ENCODE data around the gene WNK3. TPM values are rescaled to one million over a fixed set of nuclear protein-coding genes. Genes with fewer than 3 reads are reported as not detected.

The WNK3 gene
- polyA plus RNA-seq, 3 donors: 4.7 to 5.2 (median 4.9) TPM

- DNase-seq (ENCODE audit: extremely low read depth in 1 of 11, low read depth in 9 of 11, low spot score in 4 of 11): no peak
Observed at GRCh38 chrX:54280466-54280865, 77.4 kb downstream of the WNK3 start.

GRCh38 chrX:54271664-54272063 is 86.2 kb downstream of the WNK3 start:
- no peak for DNase-seq (ENCODE audit: extremely low read depth in 1 of 11, low read depth in 9 of 11, low spot score in 4 of 11)

- DNase-seq (ENCODE audit: extremely low read depth in 1 of 11, low read depth in 9 of 11, low spot score in 4 of 11): no peak
Observed at GRCh38 chrX:54248309-54248708, 109.5 kb downstream of the WNK3 start.

GRCh38 chrX:54246866-54247265 is 111.0 kb downstream of the WNK3 start:
- no peak for DNase-seq (ENCODE audit: extremely low read depth in 1 of 11, low read depth in 9 of 11, low spot score in 4 of 11)

GRCh38 chrX:54238588-54238987 is 119.3 kb downstream of the WNK3 start:
- no peak for DNase-seq (ENCODE audit: extremely low read depth in 1 of 11, low read depth in 9 of 11, low spot score in 4 of 11)

- no peak for DNase-seq (ENCODE audit: extremely low read depth in 1 of 11, low read depth in 9 of 11, low spot score in 4 of 11)
Observed at GRCh38 chrX:54237014-54237413, 120.8 kb downstream of the WNK3 start.

- no peak for DNase-seq (ENCODE audit: extremely low read depth in 1 of 11, low read depth in 9 of 11, low spot score in 4 of 11)
Observed at GRCh38 chrX:54230435-54231148, 127.3 kb downstream of the WNK3 start.

- DNase-seq (ENCODE audit: extremely low read depth in 1 of 11, low read depth in 9 of 11, low spot score in 4 of 11): no peak
Observed at GRCh38 chrX:54223581-54223980, 134.3 kb downstream of the WNK3 start.

- no peak for DNase-seq (ENCODE audit: extremely low read depth in 1 of 11, low read depth in 9 of 11, low spot score in 4 of 11)
Observed at GRCh38 chrX:54213603-54214002, 144.2 kb downstream of the WNK3 start.

GRCh38 chrX:54208531-54208930 is 149.3 kb downstream of the WNK3 start:
- no peak for DNase-seq (ENCODE audit: extremely low read depth in 1 of 11, low read depth in 9 of 11, low spot score in 4 of 11)

- DNase-seq (ENCODE audit: extremely low read depth in 1 of 11, low read depth in 9 of 11, low spot score in 4 of 11): no peak
Observed at GRCh38 chrX:54198262-54198661, 159.6 kb downstream of the WNK3 start.

- DNase-seq (ENCODE audit: extremely low read depth in 1 of 11, low read depth in 9 of 11, low spot score in 4 of 11): no peak
Observed at GRCh38 chrX:54194982-54195588, 162.8 kb downstream of the WNK3 start.

GRCh38 chrX:54193085-54193821 is 164.6 kb downstream of the WNK3 start:
- no peak for DNase-seq (ENCODE audit: extremely low read depth in 1 of 11, low read depth in 9 of 11, low spot score in 4 of 11)

- DNase-seq (ENCODE audit: extremely low read depth in 1 of 11, low read depth in 9 of 11, low spot score in 4 of 11): no peak
Observed at GRCh38 chrX:54184474-54184873, 173.4 kb downstream of the WNK3 start.

GRCh38 chrX:54182864-54183613 is 174.8 kb downstream of the WNK3 start, which contains the start of gene FAM120C:
FAM120C (minus strand) TSS chrX:54183254; CDS start chrX:54183198, 56 bp downstream.
- DNase-seq (ENCODE audit: extremely low read depth in 1 of 11, low read depth in 9 of 11, low spot score in 4 of 11): peak; percentile 33 to 71 (median 63)

GRCh38 chrX:54182194-54182863 is 175.5 kb downstream of the WNK3 start:
- peak in 1 of 11 donors; percentile 8 for DNase-seq (ENCODE audit: extremely low read depth in 1 of 11, low read depth in 9 of 11, low spot score in 4 of 11)

GRCh38 chrX:54181202-54181953 is 176.5 kb downstream of the WNK3 start:
- DNase-seq (ENCODE audit: extremely low read depth in 1 of 11, low read depth in 9 of 11, low spot score in 4 of 11): no peak

- DNase-seq (ENCODE audit: extremely low read depth in 1 of 11, low read depth in 9 of 11, low spot score in 4 of 11): no peak
Observed at GRCh38 chrX:54180403-54180802, 177.4 kb downstream of the WNK3 start.

All from renal cortex interstitium (tissue), 11 donors.